Retinal pigment epithelial cell (primary cell): ENCODE data around the gene UTP11.

Experiments used
- DNase-seq: peaks from one replicate; pipeline ENCODE4 v3.0.0-alpha.2; 2010; ENCODE audit warnings: low read depth
- H3K4me3 ChIP-seq: 2 replicates; pipeline ENCODE4 v1.5.1; 2011; ENCODE audit warnings: mild to moderate bottlenecking, low read length, control low read depth, moderate library complexity
- CTCF ChIP-seq: conservative IDR thresholded peaks from 2 replicates; pipeline ENCODE4 v1.5.1; 2011; ENCODE audit warnings: low read depth, low read length, control low read depth, inconsistent platforms

The UTP11 gene

GRCh38 chr1:38005195-38006007 is 7.1 kb upstream of the UTP11 start, which contains the start of gene FHL3:
FHL3 (minus strand) TSS chr1:38005514; CDS start chr1:37999412, 6,102 bp downstream.
- peak within 1 kb of the TSS; percentile 74 for H3K4me3 ChIP-seq
- no peak for TF ChIP-seq CTCF
- no peak for DNase-seq

- H3K4me3 ChIP-seq, result no peak overlapping the region
- TF ChIP-seq CTCF, result no peak
- no peak for DNase-seq
Measured at GRCh38 chr1:38006008-38006828, 6.3 kb upstream of the UTP11 start.

GRCh38 chr1:38009088-38009840 is 3.3 kb upstream of the UTP11 start:
- TF ChIP-seq CTCF, result no peak
- no peak overlapping the region for H3K4me3 ChIP-seq
- DNase-seq, result no peak

GRCh38 chr1:38009841-38010180 is 2.7 kb upstream of the UTP11 start:
- no peak for TF ChIP-seq CTCF
- DNase-seq, result no peak
- H3K4me3 ChIP-seq, result no peak overlapping the region

GRCh38 chr1:38013227-38013622 is 691 bp downstream of the UTP11 start:
- TF ChIP-seq CTCF, result no peak
- no peak for DNase-seq
- H3K4me3 ChIP-seq, result peak overlapping the region; percentile 78

GRCh38 chr1:38014171-38014570 is 1.6 kb downstream of the UTP11 start:
- peak; percentile 12 for TF ChIP-seq CTCF
- DNase-seq, result no peak
- no peak overlapping the region for H3K4me3 ChIP-seq
